HL-60 (cell line): ENCODE measurements around the gene RGPD8.
"Not testable (repeated sequence)": the region's sequence is repeated elsewhere in the genome, so short reads cannot be mapped to it uniquely, and the experiment has no call there.

Experiments used
- CTCF ChIP-seq: IDR thresholded peaks from one replicate; pipeline ENCODE4 v1.5.1; 2011; ENCODE audit warnings: low read length, control low read depth, inconsistent platforms; ENCODE audit not compliant: insufficient read depth
- REST ChIP-seq: IDR thresholded peaks from 2 replicates; pipeline ENCODE4 v1.6.1; 2012; ENCODE audit warnings: low read depth; ENCODE audit not compliant: insufficient replicate concordance

- TF ChIP-seq CTCF, REST: not testable (repeated sequence)
Observed at GRCh38 chr2:112434890-112435715, 1.7 kb upstream of the RGPD8 start.
